GM21528 (cell line): ENCODE data around the gene FAM216B.

Source experiments
- ATAC-seq: cut with Tn5 transposase; IDR thresholded peaks from one replicate; pipeline ENCODE4 v1.9.1; 2021; ENCODE audit warnings: mild to moderate bottlenecking, moderate library complexity; ENCODE audit not compliant: unreplicated experiment, low FRiP score

Gene FAM216B

DNA sequence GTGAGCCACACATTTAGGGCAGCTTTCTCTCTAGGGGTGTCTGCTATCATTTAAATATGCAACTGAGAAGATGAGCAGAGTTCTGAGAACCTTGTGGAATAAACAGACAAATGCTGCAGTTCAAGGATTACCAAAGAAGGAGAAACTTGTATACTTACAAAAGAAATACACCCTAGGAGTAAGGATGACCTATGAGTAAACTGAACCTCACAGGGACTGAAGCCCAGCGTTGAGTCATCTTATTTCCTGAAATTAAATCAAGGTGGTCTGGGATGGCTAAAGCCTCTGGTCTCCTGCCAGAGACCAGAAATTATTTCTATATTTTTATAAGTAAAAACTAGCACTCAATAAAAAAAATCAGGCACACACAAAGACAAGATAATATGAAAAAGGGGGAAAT lies 40.1 kb downstream of the FAM216B start:
- no peak for ATAC-seq

DNA sequence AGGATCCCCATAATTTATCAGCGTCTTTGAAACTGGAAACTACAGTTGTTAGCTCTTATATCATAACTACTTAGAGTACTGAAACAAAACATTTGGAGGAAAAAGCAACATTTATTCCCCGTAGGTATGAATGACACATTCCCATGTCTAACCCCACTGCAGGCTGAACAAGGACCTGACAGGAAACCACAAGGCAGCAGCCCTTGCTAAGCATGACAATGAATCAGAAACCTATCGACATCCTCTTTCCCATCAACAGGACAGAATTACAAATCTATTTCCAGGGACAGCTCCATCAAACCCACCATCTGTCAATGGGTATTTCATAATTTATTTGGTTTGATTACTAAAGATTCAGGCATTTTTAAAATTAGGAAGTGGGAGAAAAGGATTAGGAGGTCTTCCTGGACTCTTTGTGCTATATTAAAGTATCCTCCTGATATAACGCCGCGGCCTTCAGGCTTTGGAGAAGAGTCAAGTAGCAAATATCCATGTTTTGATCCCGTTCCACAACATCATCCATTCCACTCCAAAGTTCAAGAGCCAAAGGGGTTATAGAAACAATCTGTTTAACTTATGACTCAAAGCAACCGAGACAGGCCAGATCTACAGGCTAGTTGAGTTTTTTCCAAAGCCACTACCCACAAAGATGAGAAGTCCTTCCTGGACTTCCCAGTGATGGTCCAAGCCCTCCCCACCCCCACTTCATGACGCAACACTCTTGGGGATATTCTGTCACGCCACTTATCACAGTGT lies 51.1 kb downstream of the FAM216B start:
- no peak for ATAC-seq

GRCh38 chr13:42834946-42835345 lies 53.6 kb downstream of the FAM216B start:
- ATAC-seq: no peak

- no peak for ATAC-seq
Observed at GRCh38 chr13:42836930-42837690, 55.7 kb downstream of the FAM216B start.
